Glomerular visceral epithelial cell (primary cell): ENCODE measurements around the gene APOL2.
"Not testable (repeated sequence)": the region's sequence is repeated elsewhere in the genome, so short reads cannot be mapped to it uniquely, and the experiment has no call there.

Experiments used
- DNase-seq: peaks from one replicate; pipeline ENCODE4 v3.0.0-alpha.2; 2016; ENCODE audit errors: extremely low spot score

Gene APOL2

DNA sequence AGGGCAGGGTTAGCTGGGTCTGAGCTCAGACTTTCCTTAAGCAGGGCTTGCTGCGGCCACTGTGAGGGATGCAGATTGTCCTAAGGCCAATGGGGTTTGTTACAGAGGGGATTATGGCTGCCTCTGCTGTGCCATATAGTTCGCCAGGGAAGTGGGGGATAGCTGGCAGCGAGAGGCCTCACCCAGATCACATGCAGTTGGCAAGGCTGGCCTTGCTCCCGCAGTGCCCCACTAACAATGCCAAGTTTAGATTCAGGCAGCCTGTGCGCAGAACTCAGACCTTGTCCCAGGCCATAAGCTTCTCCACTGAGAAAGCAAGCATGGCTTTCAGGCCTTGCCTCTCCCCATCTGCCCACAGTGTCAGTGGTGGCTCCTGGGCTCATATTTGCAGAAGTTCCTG is 4.7 kb upstream of the APOL2 start:
- no peak for DNase-seq

DNA sequence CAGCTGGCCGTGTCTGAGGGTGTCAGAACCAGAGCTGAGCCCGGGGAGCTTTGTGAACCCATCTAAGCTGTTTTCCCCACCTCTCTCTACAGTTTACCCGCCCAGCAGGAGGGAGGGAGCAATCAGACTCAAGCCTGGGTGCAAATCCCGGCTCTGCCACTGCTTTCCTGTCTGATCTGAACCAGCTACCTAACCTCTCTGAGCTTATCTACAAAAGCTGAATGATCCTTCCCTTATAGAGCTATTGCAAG is 252 bp downstream of the APOL2 start:
- peak; percentile 33 for DNase-seq

DNA sequence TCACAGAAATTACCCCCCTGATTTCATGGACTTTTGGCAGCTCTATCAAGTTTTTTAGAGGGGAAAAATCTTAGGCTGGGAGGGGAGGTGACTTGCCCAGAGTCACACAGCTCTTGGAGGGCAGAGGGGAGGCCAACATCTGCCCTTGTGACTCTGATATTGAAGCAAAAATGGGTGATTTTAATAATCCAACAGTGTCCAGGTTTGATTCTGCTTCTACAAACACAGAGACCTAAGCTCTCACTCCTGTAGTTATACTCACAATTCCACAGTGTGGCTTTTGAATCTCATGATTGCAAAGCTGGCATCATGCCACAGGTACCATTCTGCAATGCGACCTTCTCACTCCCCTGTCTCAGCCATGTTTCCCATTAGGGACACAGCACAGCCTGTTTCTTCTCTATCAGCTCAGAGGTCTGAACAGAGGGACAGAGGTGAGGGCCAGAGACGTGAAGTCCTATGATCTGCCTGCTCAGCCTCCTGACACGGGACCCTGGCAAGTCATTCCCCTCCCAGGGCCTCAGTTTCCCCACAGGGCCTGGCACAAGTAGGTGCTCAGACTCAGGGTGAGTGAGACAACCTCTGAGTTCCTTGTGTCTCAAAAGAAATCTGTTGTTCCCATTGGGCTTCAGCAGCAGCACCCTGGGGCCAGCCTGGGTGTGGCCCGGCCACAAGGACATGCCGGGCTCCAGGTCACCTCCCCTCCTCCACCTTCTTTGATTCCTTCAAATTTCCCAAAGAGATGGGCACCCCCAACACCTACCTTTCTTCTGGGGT is 766 bp downstream of the APOL2 start:
- DNase-seq: no peak

DNA sequence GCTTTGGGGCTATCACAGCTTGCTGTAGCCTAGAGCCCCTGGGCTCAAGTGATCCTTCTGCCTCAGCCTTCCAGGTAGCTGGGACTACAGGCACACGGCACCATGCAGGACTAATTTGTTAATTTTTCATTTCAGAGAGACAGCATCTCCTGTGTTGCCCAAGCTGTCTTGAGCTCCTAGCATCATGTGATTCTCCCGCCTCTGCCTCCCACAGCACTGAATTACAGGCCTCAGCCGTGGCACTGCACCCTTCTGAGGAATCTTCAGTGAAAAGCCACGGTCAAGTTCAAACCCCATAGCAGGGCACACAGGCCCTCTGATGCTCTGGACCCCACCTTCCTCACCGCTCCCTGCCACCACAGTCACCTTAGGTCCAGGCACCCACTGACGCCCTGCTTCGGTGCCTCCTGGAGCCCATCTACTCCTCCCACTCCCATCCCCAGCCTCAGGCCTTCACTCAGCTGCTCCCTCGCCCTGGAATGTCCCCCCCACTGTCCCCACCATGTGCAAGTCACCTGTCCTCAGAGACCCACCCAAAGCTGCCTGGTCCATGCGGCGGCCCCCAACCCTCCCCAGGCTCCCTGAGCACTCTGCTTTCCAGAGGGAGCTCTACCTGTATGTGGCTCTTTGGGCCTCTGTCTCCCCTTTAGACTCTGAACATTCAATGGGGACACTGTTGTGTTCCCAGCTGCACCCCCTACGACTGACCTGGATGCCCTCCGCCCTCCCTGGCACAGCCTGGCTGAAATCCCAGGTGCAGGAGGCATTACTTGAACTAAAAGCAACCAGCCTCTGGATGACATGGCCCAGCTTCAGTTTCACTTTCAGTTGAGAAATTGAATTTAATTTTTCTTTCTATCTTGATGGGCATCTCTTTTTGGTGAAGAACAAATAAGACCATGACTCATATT is 1.6 kb downstream of the APOL2 start:
- DNase-seq: no peak

DNA sequence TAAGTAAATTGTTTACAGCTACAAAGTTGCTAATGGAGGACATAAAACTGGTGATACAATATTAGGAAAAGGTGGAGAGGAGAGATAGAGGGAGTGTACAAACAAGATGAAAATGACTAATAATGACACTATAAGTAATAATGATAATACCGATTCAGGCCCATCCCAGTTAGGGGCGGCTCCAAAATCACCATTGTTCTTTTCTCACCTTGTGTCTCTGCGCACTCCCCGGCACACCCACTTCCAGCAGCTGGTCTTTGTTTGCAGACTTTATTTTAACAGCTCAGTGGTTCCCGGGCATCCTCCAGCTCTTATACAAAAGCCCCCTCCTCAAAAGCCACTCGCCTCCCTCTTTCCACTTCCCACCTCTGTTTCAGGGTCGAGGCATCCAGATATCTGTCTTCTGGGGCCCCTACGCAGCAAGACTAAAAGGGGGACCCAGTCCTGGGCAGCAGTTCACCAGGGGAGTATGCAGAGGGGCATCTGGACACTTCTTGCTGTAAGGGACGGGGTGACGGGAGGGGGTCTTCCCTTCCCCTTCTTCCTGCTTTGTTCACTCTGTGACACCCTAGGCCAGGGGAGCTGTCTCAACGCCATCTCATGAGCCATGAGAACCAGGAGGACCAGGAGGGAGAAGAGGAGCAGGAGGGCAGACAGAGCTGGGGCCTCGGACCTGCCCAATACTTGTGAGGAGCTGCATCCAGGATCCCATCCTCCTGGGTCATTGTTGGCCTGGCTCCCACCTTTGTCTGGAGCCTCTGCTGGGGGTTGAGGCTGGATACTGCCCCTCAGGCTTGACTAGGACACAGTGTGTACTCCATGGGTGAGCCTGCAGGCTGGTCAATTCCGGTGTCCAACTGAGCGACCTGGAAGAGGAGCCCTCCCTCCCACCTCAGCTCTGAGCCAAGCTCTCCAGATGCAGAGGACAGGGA is 2.7 kb downstream of the APOL2 start:
- DNase-seq: no peak

DNA sequence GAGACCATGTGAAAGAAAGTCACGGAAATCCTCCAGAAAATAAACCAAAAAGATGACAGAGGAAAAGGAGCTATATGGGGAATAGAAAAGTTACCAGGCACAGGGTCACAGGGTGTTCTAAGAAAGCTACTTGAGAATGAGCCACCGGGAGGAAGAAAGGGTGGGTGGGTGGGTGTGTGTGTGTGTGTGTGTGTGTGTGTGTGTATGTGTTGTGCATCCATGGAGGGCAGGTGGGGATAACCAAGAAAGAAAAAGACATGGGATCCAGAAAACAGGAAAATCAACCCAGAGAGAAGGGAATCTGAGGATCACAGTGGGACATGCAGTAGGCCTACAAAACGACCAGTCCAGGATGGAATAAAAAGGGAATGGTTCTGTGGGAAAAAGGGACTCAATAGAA is 3.7 kb downstream of the APOL2 start:
- DNase-seq: no peak

DNA sequence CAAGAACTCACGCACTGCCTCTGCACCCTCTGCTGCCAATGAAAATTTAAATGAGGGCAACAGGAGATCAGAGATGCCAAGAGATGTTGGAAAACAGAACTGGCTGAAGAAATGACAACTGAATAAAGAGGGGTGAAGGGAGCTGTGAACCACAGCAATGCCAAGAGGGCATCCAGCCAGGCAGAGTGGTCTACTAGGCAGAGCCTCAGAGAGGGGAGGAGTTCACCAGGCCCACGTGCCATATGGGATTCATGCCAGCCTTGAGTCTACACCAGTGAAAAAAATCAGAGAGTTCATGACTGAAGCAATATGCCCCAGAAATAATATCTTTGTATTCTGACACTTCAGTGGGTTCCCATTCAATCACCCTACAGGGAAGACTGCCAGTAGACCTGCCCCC is 4.4 kb downstream of the APOL2 start:
- no peak for DNase-seq

DNA sequence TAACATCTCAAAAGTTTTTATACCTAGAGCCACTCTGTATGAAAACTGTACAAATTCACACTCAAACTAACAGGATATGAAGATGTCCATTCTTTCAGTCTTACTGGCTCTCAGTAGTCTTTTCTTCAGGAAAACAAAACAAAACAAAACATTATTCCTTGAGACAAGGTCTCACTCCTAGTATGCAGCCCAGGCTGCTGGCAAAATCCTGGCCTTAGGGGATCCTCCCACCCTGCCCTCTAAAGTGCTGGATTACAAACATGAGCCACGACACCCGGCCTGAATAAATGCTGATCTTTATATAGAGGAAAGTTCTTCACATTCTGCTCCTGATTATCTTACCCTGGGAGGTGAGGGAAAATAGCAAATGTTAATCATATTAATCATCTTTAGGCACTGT is 5.1 kb downstream of the APOL2 start:
- DNase-seq: no peak

DNA sequence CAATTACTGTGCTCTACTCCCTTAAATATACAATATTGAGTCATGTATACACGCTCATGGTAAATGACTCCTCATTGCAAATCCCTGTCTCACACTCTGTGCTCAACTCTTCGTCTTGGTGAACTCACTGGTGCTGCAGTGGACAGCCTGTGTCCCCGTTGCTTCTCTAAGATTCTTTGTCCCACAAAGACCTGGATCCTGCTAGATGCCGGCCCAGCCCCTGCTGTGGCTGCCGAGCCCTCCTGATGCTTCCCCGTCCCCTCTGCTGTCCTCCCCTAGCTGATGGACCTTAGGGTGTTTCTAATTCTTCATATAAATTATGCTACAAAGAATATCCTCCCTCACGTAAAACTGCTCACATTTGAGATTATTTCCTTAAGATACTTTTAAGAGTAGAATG is 5.5 kb downstream of the APOL2 start:
- no peak for DNase-seq

DNA sequence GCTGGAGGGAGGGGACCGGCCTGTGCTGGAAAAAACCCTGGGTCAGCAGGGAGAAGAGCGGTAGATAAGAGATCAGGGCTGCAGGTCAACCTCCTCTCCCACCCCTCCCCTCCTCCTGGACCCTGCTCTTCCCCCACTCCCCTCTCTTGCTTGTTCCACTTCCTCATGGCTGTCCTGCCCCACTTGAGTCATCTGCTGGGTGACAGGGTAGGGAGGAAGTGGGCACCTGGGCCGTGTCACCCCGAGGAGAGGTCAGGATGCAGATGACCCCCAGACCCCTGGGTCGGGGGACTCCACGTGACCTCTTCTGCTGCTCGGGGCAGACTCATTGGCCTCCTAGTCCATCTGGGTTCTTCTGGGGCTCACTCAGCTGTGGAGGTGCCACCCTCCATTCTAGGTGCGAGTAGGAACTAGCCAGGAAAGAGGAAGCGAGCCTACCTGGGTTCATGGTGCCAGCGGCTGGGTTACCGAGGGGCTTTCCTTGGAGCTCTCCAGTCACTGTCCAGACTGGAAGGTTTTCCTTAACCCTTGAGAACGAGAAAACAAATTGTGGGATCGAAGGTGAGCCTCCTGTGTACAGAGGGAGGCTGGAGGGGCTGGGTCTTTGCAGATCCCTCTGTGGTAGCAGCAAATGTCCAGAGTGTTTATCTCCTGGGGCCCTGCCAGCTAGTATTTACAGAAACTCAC is 6.5 kb downstream of the APOL2 start:
- DNase-seq: no peak

DNA sequence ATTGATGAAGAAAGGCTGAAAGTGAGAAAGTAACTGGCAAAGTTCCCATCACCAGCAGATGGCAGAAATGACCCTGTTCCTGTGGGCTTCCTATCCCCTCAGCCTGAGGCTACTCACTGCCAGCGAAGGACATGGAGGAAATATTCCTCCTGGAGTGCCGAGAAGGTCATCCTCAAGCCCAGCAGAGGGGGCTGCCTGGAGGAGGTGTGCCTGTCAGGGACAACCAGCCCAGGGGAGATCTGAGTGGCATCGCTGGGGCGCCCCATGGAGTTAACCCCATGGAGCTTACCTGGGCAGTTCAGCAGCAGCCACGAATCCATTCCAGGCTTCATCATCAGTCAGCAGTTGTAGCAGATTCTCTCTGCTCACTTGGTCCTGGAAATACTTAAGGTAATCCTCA is 8.3 kb downstream of the APOL2 start:
- DNase-seq: not testable (repeated sequence)

DNA sequence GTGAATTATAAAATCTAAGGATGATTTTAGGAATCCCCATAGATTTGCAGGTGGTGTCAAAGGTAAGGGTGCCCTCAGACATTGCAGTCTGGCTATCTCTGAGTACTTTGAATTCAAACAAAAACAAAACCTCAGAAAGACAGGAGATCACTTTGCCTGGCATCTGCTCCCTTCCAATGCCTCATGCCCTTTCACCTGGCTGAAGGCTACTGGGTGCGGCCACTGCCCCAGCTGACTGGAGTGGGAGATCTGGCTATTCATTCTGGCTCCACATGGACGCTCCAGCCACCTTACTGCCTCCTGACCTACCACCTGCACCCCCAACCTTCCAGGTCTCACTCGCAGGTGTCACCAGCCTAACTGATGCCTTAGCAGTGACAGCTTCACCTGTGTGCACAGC is 9.7 kb downstream of the APOL2 start:
- DNase-seq: not testable (repeated sequence)

DNA sequence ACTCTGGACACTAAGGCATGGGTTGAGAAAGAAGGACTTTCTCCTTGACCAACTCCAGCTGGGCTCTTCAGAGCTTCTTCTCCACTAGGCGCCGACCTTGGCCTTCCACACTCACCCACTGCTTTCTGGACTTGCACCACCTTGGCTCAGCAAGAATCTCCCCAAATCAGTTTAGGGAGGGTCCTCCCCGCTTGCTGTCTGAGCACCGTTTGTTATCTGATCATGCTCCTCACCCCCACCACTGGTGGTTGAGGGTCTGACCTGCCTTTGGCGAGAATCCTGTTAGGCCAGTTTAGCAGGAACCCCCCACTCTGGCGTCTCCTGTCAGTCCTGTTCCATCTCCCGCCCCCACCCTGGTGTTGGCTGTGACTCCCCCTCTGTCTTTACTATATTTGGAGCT is 10.4 kb downstream of the APOL2 start:
- DNase-seq: no peak

DNA sequence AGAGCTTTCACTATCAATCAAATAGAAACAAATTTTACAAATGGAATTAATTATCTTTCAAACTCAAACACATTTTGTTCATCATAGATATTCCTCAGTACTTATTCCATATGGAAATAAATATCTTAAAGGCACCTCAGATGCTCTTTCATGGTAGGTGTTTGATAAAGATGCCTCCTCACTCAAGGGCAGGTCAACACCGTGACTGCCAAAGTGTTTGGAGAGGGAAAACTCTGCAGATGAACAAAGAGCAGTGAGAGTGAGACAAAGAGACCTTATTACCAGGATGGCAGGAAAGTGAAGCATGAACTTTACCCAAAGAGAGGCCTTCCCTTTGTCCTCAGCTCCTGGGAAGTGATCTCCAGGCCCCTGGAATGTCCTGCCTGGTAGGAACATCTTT is 11.0 kb downstream of the APOL2 start:
- not testable (repeated sequence) for DNase-seq

DNA sequence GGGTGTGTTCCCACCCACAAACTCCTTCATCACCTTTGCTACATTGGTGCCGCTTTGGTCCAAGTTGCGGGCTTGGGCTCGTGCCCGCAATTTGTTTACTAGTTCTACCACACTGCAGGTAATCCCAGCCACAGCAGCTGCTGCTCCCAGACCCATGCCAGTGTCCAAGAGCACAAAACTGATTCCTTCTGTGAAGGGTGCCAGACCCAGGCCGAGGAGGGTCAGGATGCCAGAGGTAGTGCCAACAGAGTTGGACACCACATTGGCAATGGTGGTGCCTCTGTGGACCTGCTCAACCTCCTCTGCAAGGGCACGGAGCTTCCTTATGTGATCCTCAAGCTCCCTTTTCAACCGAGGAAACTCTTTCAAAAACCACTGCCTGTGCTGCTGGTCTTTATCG is 11.5 kb downstream of the APOL2 start:
- DNase-seq: no peak

DNA sequence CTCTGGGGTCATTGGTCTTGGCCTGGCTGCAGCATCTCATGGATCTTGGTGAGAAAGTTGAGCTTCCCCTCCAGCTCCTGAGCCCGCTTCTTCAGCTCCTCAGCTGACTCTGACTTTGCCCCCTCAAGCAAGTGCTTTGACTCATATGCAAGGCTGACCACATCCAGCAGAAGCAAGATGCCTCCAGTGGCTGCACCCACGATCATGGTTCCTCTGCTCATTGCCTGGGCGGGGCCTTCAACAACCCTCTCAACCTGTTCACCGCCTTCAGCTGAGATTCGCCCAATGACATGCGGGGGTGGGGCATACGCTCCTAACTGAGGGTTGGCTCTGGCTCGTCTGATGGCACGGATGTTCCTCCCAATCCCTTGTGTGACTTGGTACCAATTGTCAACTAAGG is 11.9 kb downstream of the APOL2 start:
- DNase-seq: no peak

DNA sequence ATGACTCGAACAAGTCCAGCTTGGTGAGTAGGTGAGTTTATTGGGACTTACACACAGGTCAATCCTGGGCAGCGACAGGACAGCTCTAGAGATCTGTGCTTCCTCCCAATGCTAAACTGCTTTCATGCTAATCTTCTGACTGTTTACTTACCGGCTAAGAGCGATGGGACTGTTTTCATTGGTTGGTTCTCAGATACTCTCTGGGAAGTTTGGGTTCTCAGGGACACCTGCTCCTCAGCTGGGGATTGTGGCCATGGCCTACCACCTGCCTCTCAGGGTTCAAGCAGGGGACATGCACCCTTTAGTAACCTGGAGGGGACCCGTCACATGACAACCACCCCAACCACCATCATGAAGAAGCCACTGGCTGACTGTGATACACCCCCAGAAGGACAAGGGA is 13.1 kb downstream of the APOL2 start:
- DNase-seq: no peak

DNA sequence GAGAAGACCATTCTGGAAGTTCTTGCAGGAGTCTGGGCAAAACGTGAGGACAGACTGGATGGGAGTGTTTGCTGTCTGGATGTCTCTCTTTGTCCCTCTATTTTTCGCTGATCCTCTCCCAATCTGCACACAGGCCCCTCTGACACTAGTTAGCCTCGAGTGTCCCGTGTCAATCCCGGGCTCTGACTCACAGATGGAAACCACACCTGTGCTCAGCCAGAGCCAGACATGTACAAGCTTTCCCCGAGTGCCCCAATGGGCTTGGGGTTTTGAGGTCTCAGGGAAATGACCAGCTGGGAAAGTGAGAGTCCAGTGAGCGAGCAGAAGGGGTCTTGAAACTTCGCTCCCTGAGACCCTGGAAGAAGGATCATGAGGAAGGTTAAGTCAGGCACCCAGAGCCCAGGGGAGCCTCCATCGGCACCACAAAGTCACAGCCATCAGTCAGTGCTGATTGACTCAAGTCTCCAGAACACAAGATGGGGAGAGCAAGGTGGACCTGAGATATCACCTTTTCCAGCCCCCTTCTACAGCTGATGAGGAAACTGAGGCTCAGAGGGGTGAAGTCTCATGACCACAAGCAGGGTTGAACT is 13.9 kb downstream of the APOL2 start:
- DNase-seq: no peak

DNA sequence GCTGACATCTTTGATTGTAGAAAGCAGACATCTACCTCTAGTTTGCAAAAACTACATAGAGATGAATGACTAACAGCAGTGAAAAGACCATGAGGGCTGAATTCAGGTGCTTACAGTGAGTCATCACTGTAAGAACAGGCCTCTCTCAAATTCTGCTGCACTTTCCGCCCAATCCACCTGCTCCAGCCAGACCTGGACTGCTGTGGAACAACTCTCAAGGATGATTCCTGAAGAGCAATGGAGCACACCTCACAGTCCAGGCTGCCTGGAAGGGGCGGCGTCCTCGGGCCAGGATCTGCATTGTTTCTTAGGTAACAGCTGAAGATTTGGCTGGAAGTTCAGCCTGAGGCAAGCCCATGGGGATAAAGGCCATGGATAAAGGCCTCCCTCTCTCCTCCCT is 15.1 kb downstream of the APOL2 start:
- no peak for DNase-seq

DNA sequence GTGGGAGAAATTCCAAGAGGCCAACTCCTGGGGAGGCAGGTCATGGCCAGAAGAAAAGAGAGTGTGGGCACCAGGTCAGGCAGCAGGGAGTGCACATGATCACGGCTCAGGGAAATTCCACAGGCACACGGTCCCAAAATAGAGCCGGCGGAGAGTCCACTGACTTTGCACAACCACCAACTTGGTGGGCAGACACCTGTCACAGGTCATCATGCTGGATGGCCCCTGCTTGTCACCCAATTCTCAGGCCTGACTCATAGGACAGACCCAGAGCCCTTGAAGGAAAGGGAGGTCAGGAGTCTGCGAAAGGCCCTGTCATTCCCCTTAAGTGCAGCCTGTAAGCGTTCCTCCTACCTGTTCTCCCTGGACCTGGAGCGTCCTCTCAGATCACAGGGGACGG is 15.8 kb downstream of the APOL2 start:
- no peak for DNase-seq

DNA sequence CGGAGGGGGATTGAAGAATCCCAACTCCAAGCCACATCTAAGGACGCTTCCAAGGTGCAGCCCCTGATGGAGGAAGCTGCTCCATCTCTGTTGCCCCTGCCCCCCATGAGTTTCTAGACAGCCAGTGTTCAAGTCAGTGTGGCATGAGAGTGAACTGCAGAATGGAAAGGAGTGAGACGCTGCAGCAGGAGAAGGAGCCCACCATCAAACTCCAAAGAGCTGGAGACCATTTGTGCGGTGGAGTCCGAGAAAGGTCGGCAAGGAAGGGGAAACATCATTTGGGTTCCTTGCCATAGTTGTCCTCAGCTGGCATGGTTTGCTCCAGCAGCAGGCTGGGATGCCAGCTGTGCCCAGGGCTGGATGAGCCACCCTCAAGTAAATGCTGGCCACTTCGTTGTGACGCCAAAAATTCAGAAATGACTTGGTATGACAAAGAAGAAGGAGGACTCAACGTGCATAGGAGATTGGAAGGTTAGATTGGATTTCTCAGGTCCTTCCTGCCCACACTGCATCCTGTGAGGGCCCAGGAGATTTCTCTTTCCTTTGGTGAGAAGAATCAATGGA is 16.4 kb downstream of the APOL2 start:
- DNase-seq: no peak
